B cell (primary cell): Measurements from ENCODE around the gene HSPD1. TPM values are rescaled to one million over a fixed set of nuclear protein-coding genes. Genes with fewer than 3 reads are reported as not detected.

Experiments used
- ATAC-seq: fragments of 200-7000 bp; cut with Tn5 transposase; one replicate; pipeline ENCODE4 v1.10.0; 2021; ENCODE audit warnings: low read depth, mild to moderate bottlenecking, moderate number of reproducible peaks, moderate library complexity
- CTCF ChIA-PET: fragments of 350-600 bp; sonication (Branson Sonifier 250); formaldehyde crosslinking; loops from one replicate; lab custom pipeline; 2021; ENCODE audit warnings: antibody characterized with exemption, inconsistent platforms; lab: Charles Lee
- POLR2A ChIA-PET: fragments of 350-600 bp; sonication (Branson Sonifier 250); formaldehyde crosslinking; loops from one replicate; lab custom pipeline; 2021; ENCODE audit warnings: antibody characterized with exemption; lab: Charles Lee
- DNase-seq: peaks from one replicate; pipeline ENCODE4 v3.0.0; 2013
- H2AFZ ChIP-seq: 2 replicates; pipeline ENCODE4 v1.6.1; 2012; ENCODE audit warnings: mild to moderate bottlenecking, low read depth, low read length; ENCODE audit not compliant: insufficient read depth, poor library complexity, severe bottlenecking
- H3K27ac ChIP-seq, 2 donors: 1 replicate in 1 of 2; 2 replicates in 1 of 2; pipeline ENCODE4 v1.5.1; 2012 to 2013; ENCODE audit warnings: low read length in 2 of 2, mild to moderate bottlenecking in 2 of 2, moderate library complexity in 1 of 2
- H3K27me3 ChIP-seq, 4 experiments: fragments of 200-600 bp in 1 of 4; sonication (generic) in 1 of 4; replicated peaks in 1 of 4; 1 replicate in 2 of 4; 2 replicates in 2 of 4; pipeline versions ENCODE4 v1.6.1 to v1.7.0; 2013 to 2016; ENCODE audit warnings: low read length in 3 of 4, mild to moderate bottlenecking in 2 of 4, mixed read lengths in 1 of 4, moderate library complexity in 1 of 4; ENCODE audit not compliant: insufficient read depth in 4 of 4, control insufficient read depth in 3 of 4; ENCODE audit errors: control extremely low read depth in 1 of 4
- H3K36me3 ChIP-seq, 2 experiments: replicated peaks in 1 of 2; 1 replicate in 1 of 2; 2 replicates in 1 of 2; pipeline versions ENCODE4 v1.6.1 to v1.7.1; 2013; ENCODE audit warnings: low read length in 1 of 2; ENCODE audit not compliant: insufficient read depth in 2 of 2, control insufficient read depth in 1 of 2; ENCODE audit errors: control extremely low read depth in 1 of 2, extremely low read depth in 1 of 2
- H3K4me1 ChIP-seq, 2 donors: fragments of 200-600 bp in 1 of 2; sonication (generic) in 1 of 2; 1 replicate in 1 of 2; 2 replicates in 1 of 2; pipeline versions ENCODE4 v1.5.1 to v1.6.1; 2013 to 2017; ENCODE audit warnings: low read length in 2 of 2; ENCODE audit not compliant: control insufficient read depth in 2 of 2, insufficient read depth in 2 of 2
- H3K4me2 ChIP-seq: replicated peaks from 2 replicates; pipeline ENCODE3; 2012; ENCODE audit warnings: mild to moderate bottlenecking, low read depth, low read length; ENCODE audit not compliant: poor library complexity, severe bottlenecking
- H3K4me3 ChIP-seq, 5 experiments: fragments of 200-600 bp in 1 of 5; sonication (generic) in 1 of 5; 1 replicate in 3 of 5; 2 replicates in 2 of 5; pipeline versions ENCODE4 v1.5.1 to v1.7.0; 2011 to 2016; ENCODE audit warnings: low read length in 4 of 5, mild to moderate bottlenecking in 4 of 5, low read depth in 2 of 5, control low read depth in 1 of 5, moderate library complexity in 1 of 5; ENCODE audit not compliant: insufficient read depth in 1 of 5; ENCODE audit errors: control extremely low read depth in 1 of 5, extremely low read depth in 1 of 5
- H3K79me2 ChIP-seq: fragments of 200-600 bp; sonication (generic); one replicate; pipeline ENCODE4 v1.6.0; 2016; ENCODE audit warnings: low read length; ENCODE audit not compliant: control insufficient read depth, insufficient read depth
- H3K9ac ChIP-seq: fragments of 200-600 bp; sonication (generic); 2 replicates; pipeline ENCODE4 v1.6.1; 2017; ENCODE audit warnings: mild to moderate bottlenecking, low read length, moderate library complexity
- H3K9me3 ChIP-seq, 3 donors: one replicate each; pipeline versions ENCODE4 v1.6.1 to v1.7.1; 2013; ENCODE audit warnings: low read length in 2 of 3; ENCODE audit not compliant: control insufficient read depth in 2 of 3, insufficient read depth in 1 of 3; ENCODE audit errors: control extremely low read depth in 1 of 3
- H4K20me1 ChIP-seq: 2 replicates; pipeline ENCODE4 v1.6.0; 2012; ENCODE audit warnings: mild to moderate bottlenecking, low read length; ENCODE audit not compliant: insufficient read depth, control insufficient read depth, poor library complexity, severe bottlenecking
- H3K27ac Mint-ChIP-seq: one replicate; pipeline ENCODE4 v1.8.0; 2021; ENCODE audit warnings: mixed read lengths
- H3K27me3 Mint-ChIP-seq: one replicate; pipeline ENCODE4 v1.8.0; 2021; ENCODE audit warnings: mixed read lengths
- H3K4me1 Mint-ChIP-seq: one replicate; pipeline ENCODE4 v1.8.0; 2021; ENCODE audit warnings: mixed read lengths
- H3K4me3 Mint-ChIP-seq: one replicate; pipeline ENCODE4 v1.8.0; 2021; ENCODE audit warnings: mixed read lengths
- H3K9me3 Mint-ChIP-seq: one replicate; pipeline ENCODE4 v1.8.0; 2022; ENCODE audit warnings: mixed read lengths; ENCODE audit not compliant: insufficient read depth
- CTCF ChIP-seq: fragments of 200-600 bp; IDR thresholded peaks from one replicate; pipeline ENCODE4 v1.8.0; 2022; ENCODE audit warnings: antibody characterized with exemption, mild to moderate bottlenecking
- EZH2 ChIP-seq: IDR thresholded peaks from 2 replicates; pipeline ENCODE4 v1.6.1; 2012; ENCODE audit warnings: borderline replicate concordance, low read depth, mild to moderate bottlenecking, moderate library complexity, low read length; ENCODE audit not compliant: insufficient read depth, poor library complexity, severe bottlenecking
- WGBS: methylation state at CpG from one replicate; pipeline ENCODE4 v1.1.5; 2013; ENCODE audit warnings: missing lambda C conversion rate; ENCODE audit not compliant: insufficient coverage; 5-methylcytosine and 5-hydroxymethylcytosine counted together
- intact Hi-C: fragments of 100-400 bp; cut with micrococcal nuclease; formaldehyde crosslinking; loops from one replicate; pipeline ENCODE4 v1.10.0; 2022
- polyA plus RNA-seq: library from polyadenylated mRNA; depleted of rRNA; stranded (reverse); fragments of >200 nt; gene quantifications from 2 replicates; pipeline ENCODE4 v1.2.3, GENCODE V29; 2012
- total RNA-seq, 2 donors: library from RNA; stranded (reverse); fragments of 120-200 nt in 1 of 2; gene quantifications; 1 replicate in 1 of 2; 2 replicates in 1 of 2; pipeline versions ENCODE4 v1.2.3 to v1.2.4, GENCODE V29; 2013 to 2022

The HSPD1 gene
- total and polyA plus RNA-seq, 2 donors (not counting 1 experiment from before 2014, with no cell fraction given) = 46.6 to 112 TPM

- H3K4me1 Mint-ChIP-seq = no peaks in the 10 kb centered on the region
- ATAC-seq (no peak), DNase-seq (no peak)
- intact Hi-C loops = no loop called here
- Histone ChIP-seq H3K9ac (no peak overlapping the region), H3K36me3 (no peaks in the 10 kb centered on the region), H4K20me1 (no peaks in the 10 kb centered on the region), H3K27me3 (peaks cover 0 to 2% (median 0%) of the 10 kb centered on the region in 4 experiments), H3K4me3 (no peak overlapping the region), H3K4me1 (no peaks in the 10 kb centered on the region), H3K4me2 (no peak overlapping the region), H3K9me3 (peaks cover 0 to 2% (median 0%) of the 10 kb centered on the region in 3 donors), H3K27ac (no peak overlapping the region), H3K79me2 (no peaks in the 10 kb centered on the region), H2AFZ (no peak overlapping the region)
- TF ChIP-seq CTCF (no peak), EZH2 (no peak)
- POLR2A ChIA-PET = no interaction called here
- peaks cover 3% of the 10 kb centered on the region for H3K27me3 Mint-ChIP-seq
- H3K4me3 Mint-ChIP-seq = no peak overlapping the region
- no peaks in the 10 kb centered on the region for H3K9me3 Mint-ChIP-seq
- CTCF ChIA-PET = no interaction called here
- no peak overlapping the region for H3K27ac Mint-ChIP-seq
- WGBS = no CpG with 5 or more reads among the region's 1 CpG
Observed at GRCh38 chr2:197445746-197446145, 53.9 kb downstream of the HSPD1 start.

- intact Hi-C loops = no loop called here
- ChIA-PET CTCF (no interaction called here), POLR2A (no interaction called here)
- Histone ChIP-seq H3K4me2 (no peak overlapping the region), H4K20me1 (no peaks in the 10 kb centered on the region), H3K27ac (no peak overlapping the region), H3K4me3 (no peak overlapping the region), H3K4me1 (no peaks in the 10 kb centered on the region), H3K9ac (no peak overlapping the region), H3K27me3 (peaks cover 0 to 2% (median 0%) of the 10 kb centered on the region in 4 experiments), H3K36me3 (no peaks in the 10 kb centered on the region), H3K9me3 (no peaks in the 10 kb centered on the region), H2AFZ (peak overlapping the region; percentile 1), H3K79me2 (no peaks in the 10 kb centered on the region)
- WGBS = 100% methylated on average over 1 of the region's 5 CpGs
- DNase-seq (no peak), ATAC-seq (no peak)
- H3K27ac Mint-ChIP-seq = no peak overlapping the region
- no peak overlapping the region for H3K4me3 Mint-ChIP-seq
- TF ChIP-seq EZH2 (no peak), CTCF (no peak)
- H3K27me3 Mint-ChIP-seq = peaks cover 3% of the 10 kb centered on the region
- H3K4me1 Mint-ChIP-seq = no peaks in the 10 kb centered on the region
- H3K9me3 Mint-ChIP-seq = no peaks in the 10 kb centered on the region
Observed at GRCh38 chr2:197442857-197443256, 56.8 kb downstream of the HSPD1 start.
